ENCODE results near the gene TEKT3.

GRCh38 chr17:15269780-15270089 lies 71.7 kb downstream of the TEKT3 start:
- no peak for TF ChIP-seq CTCF (IDR thresholded peaks at IDR 0.05)
- no peak for TF ChIP-seq POLR2A (IDR thresholded peaks at IDR 0.05)
